SK-N-MC (cell line): ENCODE results near the gene AUTS2.

Experiments
- DNase-seq: peaks from one replicate; pipeline ENCODE4 v3.0.0-alpha.2; 2011; ENCODE audit warnings: low read depth, low spot score
- H3K27ac ChIP-seq: fragments of 200-600 bp; sonication (generic); 2 replicates; pipeline ENCODE4 v1.5.1; 2016; ENCODE audit warnings: mixed run types
- H3K36me3 ChIP-seq: fragments of 200-600 bp; sonication (generic); 2 replicates; pipeline ENCODE4 v1.6.1; 2017; ENCODE audit warnings: antibody characterized with exemption, low read length, mixed read lengths; ENCODE audit not compliant: insufficient read depth
- H3K4me3 ChIP-seq: fragments of 200-600 bp; sonication (generic); 2 replicates; pipeline ENCODE4 v1.5.1; 2016
- H3K9ac ChIP-seq: fragments of 200-600 bp; sonication (generic); 2 replicates; pipeline ENCODE4 v1.8.0; 2017; ENCODE audit warnings: mixed run types, mixed read lengths; ENCODE audit not compliant: insufficient read length
- H3K9me3 ChIP-seq: fragments of 200-600 bp; sonication (generic); 2 replicates; pipeline ENCODE4 v1.6.1; 2017; ENCODE audit warnings: low read depth, mild to moderate bottlenecking, antibody characterized with exemption, low read length, moderate library complexity, mixed read lengths
- EZH2 ChIP-seq: fragments of 200-600 bp; sonication (generic); IDR thresholded peaks from one replicate; pipeline ENCODE4 v1.6.1; 2017; ENCODE audit warnings: antibody characterized with exemption
- FOXP2 ChIP-seq: optimal IDR thresholded peaks from 2 replicates; pipeline ENCODE3; 2011; ENCODE audit warnings: mild to moderate bottlenecking, moderate library complexity; ENCODE audit not compliant: insufficient read depth; ENCODE audit errors: extremely low read length, control extremely low read depth
- POLR2AphosphoS5 ChIP-seq: IDR thresholded peaks from 2 replicates; pipeline ENCODE4 v1.6.1; 2012; ENCODE audit warnings: mild to moderate bottlenecking, low read depth, low read length, borderline replicate concordance

Gene AUTS2

DNA sequence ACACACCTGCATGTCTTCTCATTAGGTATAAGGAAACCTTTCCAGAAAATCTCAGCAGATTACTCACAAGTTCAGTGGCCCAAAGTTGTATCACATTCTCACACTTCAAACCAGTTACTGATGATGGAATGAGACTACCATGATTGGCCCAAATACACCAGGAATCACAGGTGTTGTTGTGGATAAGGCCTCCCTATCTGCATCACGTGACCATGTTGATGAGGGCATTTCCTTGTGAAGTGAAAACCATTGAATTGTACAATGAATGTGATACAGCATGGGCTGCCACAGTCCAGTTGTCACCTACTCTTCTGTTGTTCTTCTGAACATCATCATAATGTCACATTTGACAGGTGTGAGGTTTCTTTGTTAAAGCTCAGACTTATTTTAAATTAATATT, 431.7 kb downstream of the AUTS2 start:
- Histone ChIP-seq H3K27ac (no peak overlapping the region), H3K9me3 (no peaks in the 10 kb centered on the region), H3K36me3 (no peaks in the 10 kb centered on the region), H3K9ac (no peak overlapping the region), H3K4me3 (no peak overlapping the region)
- TF ChIP-seq EZH2 (no peak), POLR2AphosphoS5 (no peak), FOXP2 (no peak)
- DNase-seq, result no peak

DNA sequence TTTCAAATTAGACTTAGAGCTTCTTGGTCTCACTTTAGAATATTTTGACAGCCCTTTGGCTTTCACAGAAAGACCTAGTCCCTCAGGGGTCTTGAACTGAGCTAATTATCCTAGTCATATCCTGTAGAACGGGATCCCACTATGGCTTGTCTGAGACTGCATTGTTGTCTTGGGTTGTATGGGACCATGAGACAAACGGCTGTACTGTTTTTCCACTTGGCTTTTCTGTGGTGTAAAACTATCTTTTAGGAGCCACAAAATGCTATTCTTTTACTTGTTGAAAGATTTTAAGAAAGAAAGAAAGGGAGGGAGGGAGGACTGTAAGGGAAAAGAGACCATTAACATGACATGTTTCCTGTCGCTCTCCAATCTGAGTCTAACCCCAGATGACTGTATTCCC, 432.5 kb downstream of the AUTS2 start:
- Histone ChIP-seq H3K36me3 (no peaks in the 10 kb centered on the region), H3K9ac (no peak overlapping the region), H3K27ac (no peak overlapping the region), H3K9me3 (no peaks in the 10 kb centered on the region), H3K4me3 (no peak overlapping the region)
- no peak for TF ChIP-seq EZH2
- TF ChIP-seq POLR2AphosphoS5, result no peak
- no peak for TF ChIP-seq FOXP2
- DNase-seq, result no peak

DNA sequence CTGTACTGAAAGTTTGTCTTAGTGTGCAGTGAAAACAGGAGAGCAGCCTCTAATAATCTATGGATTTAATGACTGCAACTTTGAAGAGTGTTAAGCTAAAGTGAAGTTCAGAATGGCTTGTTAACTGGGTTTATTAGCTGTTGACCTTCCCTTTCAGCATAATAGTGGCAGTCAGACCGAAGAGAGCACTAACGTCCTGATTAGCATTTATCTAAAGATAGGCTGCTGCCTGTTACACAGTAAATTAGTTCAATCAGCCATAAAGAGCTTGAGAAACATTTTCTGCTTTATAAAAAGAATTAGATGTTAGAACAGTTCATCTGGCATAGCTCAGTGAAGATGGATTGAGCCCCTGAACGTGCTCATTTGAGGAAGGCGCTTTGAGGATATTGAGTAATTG, 433.0 kb downstream of the AUTS2 start:
- H3K9ac ChIP-seq, result no peak overlapping the region
- H3K9me3 ChIP-seq, result no peaks in the 10 kb centered on the region
- H3K36me3 ChIP-seq, result no peaks in the 10 kb centered on the region
- DNase-seq, result no peak
- H3K4me3 ChIP-seq, result no peak overlapping the region
- no peak overlapping the region for H3K27ac ChIP-seq
- no peak for TF ChIP-seq FOXP2
- TF ChIP-seq POLR2AphosphoS5, result no peak
- no peak for TF ChIP-seq EZH2

DNA sequence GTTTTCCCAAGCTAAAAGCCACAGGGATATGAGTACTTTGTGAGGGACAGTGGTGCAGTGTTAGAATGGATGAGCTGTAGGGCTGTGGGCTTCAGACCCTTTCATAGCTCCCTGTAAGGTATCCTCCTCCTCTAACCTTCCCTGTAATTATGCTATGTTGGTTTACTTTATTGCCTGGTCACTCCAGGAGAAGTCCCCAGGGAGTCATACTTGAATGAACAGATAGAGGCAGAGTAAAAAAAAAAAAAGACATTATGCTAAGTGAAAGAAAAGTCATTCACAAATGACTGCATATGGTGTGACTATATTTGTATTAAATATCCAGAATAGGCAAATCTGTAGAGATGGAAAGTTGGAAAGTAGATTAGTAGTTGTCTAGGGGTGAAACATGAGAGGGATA, 434.4 kb downstream of the AUTS2 start:
- H3K9me3 ChIP-seq, result no peaks in the 10 kb centered on the region
- DNase-seq, result no peak
- H3K9ac ChIP-seq, result no peak overlapping the region
- H3K4me3 ChIP-seq, result no peak overlapping the region
- TF ChIP-seq EZH2, result no peak
- TF ChIP-seq POLR2AphosphoS5, result no peak
- TF ChIP-seq FOXP2, result no peak
- no peaks in the 10 kb centered on the region for H3K36me3 ChIP-seq
- no peak overlapping the region for H3K27ac ChIP-seq

DNA sequence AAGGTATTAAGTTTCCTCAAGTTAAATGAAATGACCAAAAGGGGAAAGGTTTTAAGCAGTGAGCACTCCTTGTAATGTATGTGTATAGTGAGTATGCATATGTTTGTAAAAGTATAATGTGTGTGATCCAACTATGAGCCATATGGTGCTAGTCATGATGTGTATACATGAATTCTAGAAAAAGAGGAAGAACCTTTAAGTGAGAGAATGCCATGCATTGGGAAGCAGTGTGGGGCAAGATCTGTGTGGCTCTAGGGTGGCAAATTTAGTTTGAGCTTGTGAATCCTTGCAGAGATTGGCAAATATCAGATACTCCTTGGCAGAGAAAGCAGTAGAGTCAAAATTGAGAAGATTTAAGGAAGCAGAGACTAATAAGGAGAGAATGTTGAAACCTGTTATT, 435.0 kb downstream of the AUTS2 start:
- Histone ChIP-seq H3K4me3 (no peak overlapping the region), H3K36me3 (no peaks in the 10 kb centered on the region), H3K27ac (no peak overlapping the region), H3K9ac (no peak overlapping the region), H3K9me3 (no peaks in the 10 kb centered on the region)
- no peak for TF ChIP-seq POLR2AphosphoS5
- no peak for TF ChIP-seq FOXP2
- no peak for TF ChIP-seq EZH2
- no peak for DNase-seq

DNA sequence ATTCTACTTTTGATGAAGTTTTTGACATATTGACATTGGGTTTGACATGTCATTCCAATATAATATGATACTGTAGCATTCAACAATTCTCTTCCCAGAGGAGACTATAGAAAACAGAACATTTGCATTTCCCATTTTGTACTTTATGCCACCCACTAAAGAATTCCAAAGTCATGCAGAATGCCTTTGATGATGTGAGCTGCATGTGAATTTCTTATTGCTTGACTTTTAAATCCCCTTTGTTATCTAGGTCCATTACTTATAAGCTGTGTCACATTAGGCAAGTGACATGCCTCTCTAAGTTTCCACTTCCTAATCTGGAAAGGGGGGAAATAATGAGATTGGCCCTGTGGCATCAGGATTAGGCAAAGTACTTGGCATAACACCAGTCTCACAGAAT, 436.7 kb downstream of the AUTS2 start:
- H3K27ac ChIP-seq, result no peak overlapping the region
- H3K9me3 ChIP-seq, result no peaks in the 10 kb centered on the region
- no peak overlapping the region for H3K9ac ChIP-seq
- no peak overlapping the region for H3K4me3 ChIP-seq
- H3K36me3 ChIP-seq, result no peaks in the 10 kb centered on the region
- DNase-seq, result no peak
- no peak for TF ChIP-seq POLR2AphosphoS5
- no peak for TF ChIP-seq EZH2
- TF ChIP-seq FOXP2, result no peak

DNA sequence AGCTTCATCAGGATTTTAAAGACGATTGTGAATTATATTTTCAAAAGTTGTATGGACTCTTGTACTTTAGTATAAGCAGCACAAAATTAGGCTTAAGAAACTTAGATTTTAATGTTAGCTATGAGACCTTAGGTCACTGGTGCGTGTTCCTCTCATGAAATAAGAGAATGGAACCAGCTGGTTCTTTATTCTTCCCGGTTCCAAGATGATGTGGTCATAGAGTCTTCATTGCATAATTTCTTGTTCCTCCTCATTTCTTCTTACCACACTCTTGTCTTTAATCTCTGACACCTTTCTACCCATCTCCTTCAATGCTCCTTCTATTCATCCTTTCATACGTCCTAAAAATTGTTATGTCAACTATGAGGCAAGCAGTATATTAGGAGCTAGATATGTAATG, 437.2 kb downstream of the AUTS2 start:
- DNase-seq, result no peak
- TF ChIP-seq POLR2AphosphoS5 (no peak), EZH2 (no peak), FOXP2 (no peak)
- no peak overlapping the region for H3K27ac ChIP-seq

DNA sequence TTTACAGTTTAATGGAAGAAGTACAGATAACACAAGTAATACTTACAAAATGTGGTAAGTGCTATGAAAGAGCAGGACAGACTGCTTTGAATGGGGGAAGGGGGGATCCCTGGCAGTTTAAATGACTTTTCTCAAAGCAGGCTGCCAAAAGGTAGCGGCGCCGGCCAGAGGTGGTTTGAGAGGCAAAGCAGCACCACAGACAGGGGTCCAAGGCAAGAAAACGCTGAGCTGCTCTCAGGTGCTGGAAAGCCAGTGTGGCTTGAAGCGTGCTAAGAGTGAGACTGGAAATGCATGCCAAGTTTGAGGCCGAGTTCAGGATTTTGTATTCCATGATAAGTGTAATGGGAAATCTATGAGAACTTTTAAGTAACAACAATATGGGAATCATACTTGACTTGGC, 437.7 kb downstream of the AUTS2 start:
- no peak for DNase-seq

More for the DNA sequence above, 437.2 kb downstream of the AUTS2 start:
- Histone ChIP-seq H3K36me3 (no peaks in the 10 kb centered on the region), H3K9me3 (no peaks in the 10 kb centered on the region), H3K4me3 (no peak overlapping the region), H3K9ac (no peak overlapping the region)

DNA sequence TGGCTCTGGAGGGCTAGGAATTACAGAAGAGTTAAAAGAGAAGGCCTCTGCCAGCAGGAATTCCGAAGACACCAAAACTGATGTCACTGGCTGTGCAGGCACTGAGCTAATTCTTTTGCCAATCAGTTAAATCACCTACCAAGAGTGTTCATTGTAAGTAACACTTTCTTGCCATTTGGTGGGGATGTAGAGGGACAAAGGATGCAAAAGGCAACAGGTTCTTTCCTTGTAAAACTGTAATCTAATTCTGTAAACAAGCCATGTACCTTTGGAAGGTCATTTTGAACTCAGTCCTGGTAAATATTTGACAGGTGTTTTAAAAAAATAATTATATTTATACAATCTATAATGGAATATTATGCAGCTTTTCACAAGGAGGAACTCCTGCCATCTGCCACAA, 438.4 kb downstream of the AUTS2 start:
- no peak for DNase-seq
- Histone ChIP-seq H3K36me3 (no peaks in the 10 kb centered on the region), H3K9me3 (no peaks in the 10 kb centered on the region), H3K9ac (no peak overlapping the region), H3K4me3 (no peak overlapping the region), H3K27ac (no peak overlapping the region)
- TF ChIP-seq EZH2 (no peak), FOXP2 (no peak), POLR2AphosphoS5 (no peak)

More for the DNA sequence above, 437.7 kb downstream of the AUTS2 start:
- Histone ChIP-seq H3K9ac (no peak overlapping the region), H3K27ac (no peak overlapping the region), H3K4me3 (no peak overlapping the region), H3K9me3 (no peaks in the 10 kb centered on the region), H3K36me3 (no peaks in the 10 kb centered on the region)
- no peak for TF ChIP-seq POLR2AphosphoS5
- TF ChIP-seq EZH2, result no peak
- no peak for TF ChIP-seq FOXP2
